SJCRH30 (cell line): ENCODE results near the gene GIT1. TPM values are rescaled to one million over a fixed set of nuclear protein-coding genes. Genes with fewer than 3 reads are reported as not detected.

Source experiments
- DNase-seq, 2 experiments: peaks; one replicate each; pipeline ENCODE4 v3.0.0-alpha.2; 2015 to 2020
- H3K27ac ChIP-seq: fragments of 250-450 bp; sonication (Bioruptor Pico); 2 replicates; pipeline ENCODE4 v1.5.1; 2020; ENCODE audit warnings: mild to moderate bottlenecking, moderate library complexity
- H3K27me3 ChIP-seq: fragments of 250-450 bp; sonication (Bioruptor Pico); 2 replicates; pipeline ENCODE4 v1.5.1; 2020; ENCODE audit warnings: mild to moderate bottlenecking, moderate library complexity
- H3K36me3 ChIP-seq: fragments of 250-450 bp; sonication (Bioruptor Pico); 2 replicates; pipeline ENCODE4 v1.5.1; 2020; ENCODE audit warnings: mild to moderate bottlenecking, moderate library complexity
- H3K4me1 ChIP-seq: fragments of 250-450 bp; sonication (Bioruptor Pico); 2 replicates; pipeline ENCODE4 v1.5.1; 2020; ENCODE audit warnings: mild to moderate bottlenecking, moderate library complexity
- H3K4me3 ChIP-seq: fragments of 250-450 bp; sonication (Bioruptor Pico); 2 replicates; pipeline ENCODE4 v1.5.1; 2020; ENCODE audit warnings: mild to moderate bottlenecking, moderate library complexity
- H3K9me3 ChIP-seq: fragments of 250-450 bp; sonication (Bioruptor Pico); replicated peaks from 2 replicates; pipeline ENCODE4 v1.5.1; 2020; ENCODE audit warnings: mild to moderate bottlenecking, moderate library complexity
- total RNA-seq: library from RNA; depleted of rRNA; stranded (reverse); fragments of >200 nt; shearing (Covaris generic); gene quantifications from 2 replicates; pipeline ENCODE4 v1.2.3, GENCODE V29; 2014

The GIT1 gene
- total RNA-seq, 1 experiment from 2014 or later: 42.6 TPM

DNA sequence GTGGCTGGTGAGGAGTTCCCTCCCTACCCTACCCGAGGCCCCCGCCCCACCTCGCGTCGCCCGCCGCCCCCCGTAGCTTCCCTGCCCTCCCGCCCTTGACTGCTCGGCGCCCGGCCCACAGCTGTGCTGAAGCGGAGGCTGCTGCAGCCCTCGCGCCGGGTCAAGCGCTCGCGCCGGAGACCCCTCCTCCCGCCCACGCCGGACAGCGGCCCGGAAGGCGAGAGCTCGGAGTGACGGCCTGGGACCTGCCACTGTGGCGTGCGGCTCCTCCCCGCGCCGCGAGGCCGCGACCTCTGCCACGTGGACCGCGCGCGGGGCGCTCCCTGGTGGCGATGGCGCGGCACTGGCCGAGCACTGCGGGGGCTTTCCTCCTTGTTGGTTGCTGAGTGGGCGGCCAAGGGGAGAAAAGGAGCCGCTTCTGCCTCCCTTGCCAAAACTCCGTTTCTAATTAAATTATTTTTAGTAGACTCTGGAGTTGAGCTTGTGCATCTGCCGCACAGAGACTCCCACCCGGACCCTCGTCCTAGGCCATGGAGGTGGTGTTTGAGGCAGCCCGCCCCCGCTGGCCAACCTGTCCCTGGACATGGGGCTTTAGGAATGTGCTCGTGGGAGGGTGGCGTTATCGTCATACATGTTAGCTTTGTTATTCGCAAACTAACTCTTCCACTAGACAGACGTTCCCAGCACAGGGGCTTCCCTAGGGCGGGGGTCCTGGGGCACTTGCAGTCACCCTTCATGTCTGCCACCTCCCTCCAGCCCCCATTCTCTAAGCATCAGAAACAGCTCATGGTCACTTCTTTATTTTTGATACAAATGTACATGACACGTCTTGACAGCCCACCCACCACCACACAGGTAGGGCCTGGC is 16.5 kb downstream of the GIT1 start:
- Histone ChIP-seq H3K4me3 (no peak overlapping the region), H3K9me3 (no peaks in the 10 kb centered on the region), H3K4me1 (no peaks in the 10 kb centered on the region), H3K27ac (no peak overlapping the region), H3K36me3 (peaks cover 19% of the 10 kb centered on the region), H3K27me3 (no peaks in the 10 kb centered on the region)
- no peak for DNase-seq

DNA sequence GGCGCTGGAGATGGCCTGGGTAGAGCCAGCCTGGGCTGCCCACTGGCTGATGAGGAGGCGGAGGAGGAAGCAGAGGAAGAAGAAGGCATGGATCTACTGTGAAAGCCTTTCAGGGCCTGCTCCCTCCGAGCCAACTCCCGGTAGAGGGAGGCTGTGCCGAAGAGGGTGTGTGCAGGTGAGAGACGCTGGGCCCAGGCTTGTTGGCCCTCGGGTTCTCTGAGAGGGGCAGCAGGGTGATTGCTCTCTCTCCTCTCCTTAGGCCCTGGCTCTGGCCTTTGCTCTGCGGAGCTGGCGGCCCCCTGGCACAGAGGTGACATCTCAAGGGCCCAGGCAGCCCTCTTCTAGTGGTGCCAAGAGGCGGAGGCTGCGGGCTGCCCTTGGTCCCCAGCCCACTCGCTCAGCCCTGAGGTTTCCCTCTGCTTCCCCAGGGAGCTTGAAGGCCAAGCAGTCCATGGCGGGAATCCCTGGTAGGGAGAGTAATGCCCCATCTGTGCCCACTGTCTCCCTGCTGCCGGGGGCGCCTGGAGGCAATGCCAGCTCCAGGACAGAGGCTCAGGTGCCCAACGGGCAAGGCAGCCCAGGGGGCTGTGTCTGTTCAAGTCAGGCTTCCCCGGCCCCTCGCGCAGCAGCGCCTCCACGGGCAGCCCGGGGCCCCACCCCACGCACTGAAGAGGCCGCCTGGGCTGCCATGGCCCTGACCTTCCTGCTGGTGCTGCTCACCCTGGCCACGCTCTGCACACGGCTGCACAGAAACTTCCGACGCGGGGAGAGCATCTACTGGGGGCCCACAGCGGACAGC is 17.4 kb downstream of the GIT1 start:
- no peaks in the 10 kb centered on the region for H3K9me3 ChIP-seq
- no peak for DNase-seq
- no peaks in the 10 kb centered on the region for H3K4me1 ChIP-seq
- H3K36me3 ChIP-seq: peaks cover 18% of the 10 kb centered on the region
- H3K27ac ChIP-seq: no peak overlapping the region
- H3K4me3 ChIP-seq: no peak overlapping the region
- H3K27me3 ChIP-seq: no peaks in the 10 kb centered on the region

- Histone ChIP-seq H3K27ac (no peak overlapping the region), H3K36me3 (peaks cover 16% of the 10 kb centered on the region), H3K9me3 (no peaks in the 10 kb centered on the region), H3K27me3 (no peaks in the 10 kb centered on the region), H3K4me3 (no peak overlapping the region), H3K4me1 (no peaks in the 10 kb centered on the region)
- DNase-seq: no peak
Measured at GRCh38 chr17:29571486-29571882, 18.0 kb downstream of the GIT1 start.

- H3K36me3 ChIP-seq: peaks cover 14% of the 10 kb centered on the region
- H3K4me3 ChIP-seq: no peak overlapping the region
- H3K27me3 ChIP-seq: no peaks in the 10 kb centered on the region
- no peak overlapping the region for H3K27ac ChIP-seq
- no peaks in the 10 kb centered on the region for H3K9me3 ChIP-seq
- DNase-seq: no peak
- no peaks in the 10 kb centered on the region for H3K4me1 ChIP-seq
Measured at GRCh38 chr17:29570521-29570920, 18.9 kb downstream of the GIT1 start.

DNA sequence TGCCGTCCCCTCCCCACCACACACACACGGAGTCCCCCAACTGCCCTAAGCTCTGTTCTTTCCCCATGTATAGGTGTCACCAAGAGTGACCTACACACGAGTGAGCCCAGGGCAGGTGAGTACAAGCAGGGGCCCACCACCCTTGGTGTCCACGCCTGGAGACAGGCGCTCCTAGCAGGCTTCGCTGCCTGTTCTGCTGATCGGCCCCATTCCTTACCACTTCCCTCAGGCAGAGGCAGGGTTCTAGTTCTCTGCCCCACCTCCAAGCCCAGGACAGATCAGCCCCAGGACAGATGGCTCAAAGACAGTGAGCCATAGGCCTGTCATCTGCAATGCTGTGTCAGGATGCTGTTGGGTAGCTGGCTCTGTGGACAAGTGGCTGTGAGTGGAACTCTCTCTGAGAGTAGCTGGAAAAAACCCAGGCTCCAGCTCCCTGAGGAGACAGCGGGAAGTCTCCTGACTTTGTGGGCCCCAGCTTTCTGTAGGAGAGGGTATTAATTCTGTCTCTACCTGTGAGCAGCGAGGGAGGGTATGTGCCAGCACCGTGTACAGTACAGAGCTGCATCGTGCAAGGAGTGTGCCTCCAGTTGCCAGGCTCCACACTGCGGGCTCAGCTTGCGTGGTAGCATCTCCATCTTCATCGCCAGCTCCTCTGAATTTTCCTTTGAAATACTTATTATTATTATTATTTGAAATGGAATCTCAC is 20.1 kb downstream of the GIT1 start:
- DNase-seq: peak in 1 of 2 experiments; percentile 47
- no peaks in the 10 kb centered on the region for H3K27me3 ChIP-seq
- peak overlapping the region; percentile 94 for H3K4me3 ChIP-seq
- peak overlapping the region; percentile 76; the same call in 1 of the 2 replicates for H3K27ac ChIP-seq
- no peaks in the 10 kb centered on the region for H3K9me3 ChIP-seq
- H3K4me1 ChIP-seq: peaks cover 5% of the 10 kb centered on the region
- H3K36me3 ChIP-seq: peaks cover 8% of the 10 kb centered on the region

DNA sequence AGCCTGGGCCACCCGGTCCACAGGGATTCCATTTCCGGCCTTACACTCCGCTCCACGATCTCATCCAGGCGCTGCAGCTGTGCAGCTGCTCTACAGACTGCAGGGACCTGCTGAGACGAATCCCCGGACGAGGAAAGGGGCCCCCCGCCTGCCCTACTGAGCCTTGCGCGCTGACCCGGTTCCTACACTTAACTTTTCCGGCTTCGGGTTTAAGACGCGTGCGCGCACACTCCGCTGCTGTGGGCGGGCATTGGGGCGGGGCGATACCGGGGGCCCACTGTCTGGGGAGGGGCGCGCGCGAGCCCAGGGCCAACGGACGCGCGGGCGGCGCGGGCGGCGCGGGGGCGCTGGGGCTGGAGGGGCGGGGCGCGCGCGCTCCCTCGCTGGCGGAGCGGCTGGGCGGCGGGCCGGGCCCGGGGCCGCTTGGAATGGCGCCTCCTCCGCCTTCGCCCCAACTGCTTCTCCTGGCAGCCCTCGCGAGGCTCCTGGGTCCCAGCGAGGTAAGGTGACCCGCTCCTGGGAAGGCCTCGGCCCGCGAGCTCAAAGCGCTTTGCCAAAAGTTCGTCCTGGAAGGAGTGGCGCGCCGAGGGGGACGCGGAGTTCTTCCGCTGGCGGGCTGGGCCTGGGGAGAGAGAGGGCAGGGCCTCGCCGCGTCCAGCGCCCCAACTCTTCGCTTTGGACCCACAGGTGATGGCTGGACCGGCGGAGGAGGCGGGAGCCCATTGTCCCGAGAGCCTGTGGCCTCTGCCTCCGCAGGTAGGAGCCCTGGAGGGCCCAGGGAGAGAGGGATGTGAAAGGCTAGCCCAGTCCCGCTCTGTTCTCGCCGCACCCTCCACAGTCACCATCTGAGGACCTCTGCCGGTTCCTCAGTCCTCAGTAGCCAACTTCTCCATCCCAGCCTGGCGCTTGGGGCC is 20.9 kb downstream of the GIT1 start, which contains the start of gene TP53I13:
Gene TP53I13 (plus strand): TSS at position 371 of the 914 bp plus-strand sequence. CDS start 58 bp downstream, at position 429.
- Histone ChIP-seq H3K27me3 (no peaks in the 10 kb centered on the region), H3K4me1 (peaks cover 11% of the 10 kb centered on the region), H3K4me3 (peak within 1 kb of the TSS; percentile 94), H3K27ac (peak within 1 kb of the TSS; percentile 76), H3K9me3 (no peaks in the 10 kb centered on the region), H3K36me3 (peaks cover 4% of the 10 kb centered on the region; the same call in 1 of the 2 replicates)
- DNase-seq: peak; percentile 97

- Histone ChIP-seq H3K27ac (peak overlapping the region; percentile 69), H3K9me3 (no peaks in the 10 kb centered on the region), H3K36me3 (no peaks in the 10 kb centered on the region), H3K4me3 (peak overlapping the region; percentile 94), H3K27me3 (no peaks in the 10 kb centered on the region), H3K4me1 (peaks cover 11% of the 10 kb centered on the region)
- DNase-seq: peak; percentile 80 to 82
Measured at GRCh38 chr17:29567554-29568330, 21.7 kb downstream of the GIT1 start.

- no peak for DNase-seq
- H3K4me1 ChIP-seq: peaks cover 11% of the 10 kb centered on the region
- peak overlapping the region; percentile 69; the same call in 1 of the 2 replicates for H3K27ac ChIP-seq
- H3K4me3 ChIP-seq: peak overlapping the region; percentile 94
- no peaks in the 10 kb centered on the region for H3K36me3 ChIP-seq
- no peaks in the 10 kb centered on the region for H3K9me3 ChIP-seq
- no peaks in the 10 kb centered on the region for H3K27me3 ChIP-seq
Measured at GRCh38 chr17:29567304-29567553, 22.2 kb downstream of the GIT1 start.

DNA sequence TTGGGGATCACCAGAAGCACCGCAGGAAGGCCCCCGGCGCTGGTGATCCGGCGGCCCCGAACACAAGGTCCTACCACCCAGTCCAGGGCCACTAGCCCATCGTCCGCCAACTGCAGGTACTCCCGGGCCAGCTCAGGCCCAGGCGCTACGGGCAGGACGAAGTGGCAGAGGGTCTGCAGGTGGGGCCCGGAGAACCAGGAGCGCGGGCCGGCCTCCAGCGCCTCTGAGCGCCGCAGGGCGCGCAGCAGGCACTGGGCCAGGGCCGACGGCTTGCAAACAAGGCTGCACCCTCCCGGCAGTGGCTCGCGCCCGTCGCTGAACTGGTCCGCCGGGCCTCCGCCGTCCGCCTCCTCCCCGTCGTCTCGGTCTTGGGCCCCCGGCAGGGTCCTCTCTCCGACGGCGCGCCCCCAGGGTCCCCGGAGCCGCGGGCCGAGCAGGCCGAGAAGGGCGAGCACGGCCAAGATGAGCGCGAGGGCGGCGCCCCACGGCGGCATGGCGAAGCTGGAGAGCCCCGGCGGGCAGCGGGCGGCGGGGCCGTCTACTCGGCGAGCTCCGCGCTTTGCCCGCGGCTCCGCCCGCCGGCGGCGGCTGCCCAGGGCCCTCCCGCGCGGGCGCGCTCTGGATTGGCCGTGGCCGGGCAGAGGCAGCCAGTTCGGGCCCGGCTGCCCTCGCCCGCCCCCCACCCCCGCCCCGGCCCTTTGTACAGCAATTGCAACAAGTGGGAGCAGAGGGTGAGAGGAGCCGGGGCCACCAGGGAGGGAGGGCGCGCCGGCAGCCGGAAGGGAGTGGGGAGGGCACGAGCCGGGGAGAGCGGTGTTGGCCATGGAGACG is 22.8 kb downstream of the GIT1 start, which contains the start of gene ABHD15:
Gene ABHD15 (minus strand): TSS at position 565 of the 831 bp plus-strand sequence. CDS start 71 bp downstream, at position 494.
- Histone ChIP-seq H3K27me3 (no peaks in the 10 kb centered on the region), H3K36me3 (no peaks in the 10 kb centered on the region), H3K9me3 (no peaks in the 10 kb centered on the region), H3K4me1 (peaks cover 11% of the 10 kb centered on the region), H3K4me3 (peak within 1 kb of the TSS; percentile 94), H3K27ac (peak within 1 kb of the TSS; percentile 69)
- DNase-seq: peak; percentile 63 to 65

DNA sequence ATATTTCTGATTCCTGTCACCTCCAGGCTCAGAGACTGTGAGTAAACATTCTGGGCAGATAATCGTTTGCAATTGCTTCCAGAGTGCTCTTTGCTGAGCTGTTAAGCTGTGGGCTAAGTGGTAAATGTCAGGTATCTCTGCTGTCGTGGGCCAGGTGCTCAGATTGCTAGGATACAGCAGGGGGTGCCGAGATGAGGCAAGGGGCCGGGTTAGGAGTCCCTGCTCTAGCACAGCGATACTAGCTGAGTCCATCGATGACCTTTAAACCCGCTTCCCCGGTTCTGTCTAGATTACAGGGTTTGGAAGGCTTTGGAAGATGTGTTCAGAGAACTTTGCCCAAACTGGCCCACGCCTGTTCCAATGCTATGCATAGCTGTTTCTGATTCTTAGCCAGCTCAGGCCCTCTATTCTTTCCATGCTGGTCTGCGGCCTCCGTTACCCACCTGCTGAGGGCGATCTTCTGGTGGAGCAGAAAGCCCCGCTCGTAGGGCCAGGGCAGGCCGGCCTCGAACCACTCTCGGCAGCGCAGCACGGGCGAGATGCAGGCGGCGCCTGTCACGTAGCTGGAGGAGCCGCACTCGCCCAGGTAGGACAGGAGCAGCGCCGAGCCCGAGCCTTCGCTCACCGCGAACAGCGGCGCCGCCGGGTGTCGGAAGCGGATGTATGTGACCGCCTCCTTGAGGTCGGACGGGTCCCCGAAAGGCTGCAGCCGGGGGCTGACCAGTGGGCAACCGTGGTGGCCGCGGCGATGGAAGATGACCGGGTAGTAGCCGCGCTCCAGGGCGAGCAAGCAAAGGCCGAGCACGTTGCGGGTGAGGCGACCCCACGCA is 23.6 kb downstream of the GIT1 start:
- Histone ChIP-seq H3K36me3 (no peaks in the 10 kb centered on the region), H3K4me1 (peaks cover 11% of the 10 kb centered on the region), H3K4me3 (peak overlapping the region; percentile 94), H3K27me3 (no peaks in the 10 kb centered on the region), H3K27ac (no peak overlapping the region), H3K9me3 (no peaks in the 10 kb centered on the region)
- DNase-seq: no peak

- no peaks in the 10 kb centered on the region for H3K27me3 ChIP-seq
- H3K4me3 ChIP-seq: no peak overlapping the region
- peaks cover 11% of the 10 kb centered on the region for H3K4me1 ChIP-seq
- no peaks in the 10 kb centered on the region for H3K36me3 ChIP-seq
- peak; percentile 90 to 96 for DNase-seq
- H3K9me3 ChIP-seq: no peaks in the 10 kb centered on the region
- peak overlapping the region; percentile 12; the same call in 1 of the 2 replicates for H3K27ac ChIP-seq
Measured at GRCh38 chr17:29563816-29564215, 25.6 kb downstream of the GIT1 start.

- H3K27me3 ChIP-seq: no peaks in the 10 kb centered on the region
- no peak for DNase-seq
- H3K27ac ChIP-seq: no peak overlapping the region
- peaks cover 11% of the 10 kb centered on the region for H3K4me1 ChIP-seq
- no peaks in the 10 kb centered on the region for H3K9me3 ChIP-seq
- no peak overlapping the region for H3K4me3 ChIP-seq
- H3K36me3 ChIP-seq: no peaks in the 10 kb centered on the region
Measured at GRCh38 chr17:29562615-29563014, 26.8 kb downstream of the GIT1 start.
